Neural progenitor cell (in vitro differentiated cells): ENCODE results near the gene CCDC6. TPM values are rescaled to one million over a fixed set of nuclear protein-coding genes. Genes with fewer than 3 reads are reported as not detected.

Experiments used
- DNase-seq: peaks from one replicate; pipeline ENCODE4 v3.0.0-alpha.2; 2016; ENCODE audit warnings: low spot score
- H2AFZ ChIP-seq: fragments of 200-600 bp; sonication (generic); replicated peaks from 2 replicates; pipeline ENCODE4 v1.6.1; 2016; ENCODE audit warnings: antibody characterized with exemption
- H3F3A ChIP-seq: fragments of 200-600 bp; sonication (generic); 2 replicates; pipeline ENCODE4 v1.6.1; 2016; ENCODE audit warnings: antibody characterized with exemption, low read depth
- H3K27ac ChIP-seq: fragments of 200-600 bp; sonication (generic); 2 replicates; pipeline ENCODE4 v1.5.1; 2016; ENCODE audit warnings: mild to moderate bottlenecking
- H3K27me3 ChIP-seq: fragments of 200-600 bp; sonication (generic); 2 replicates; pipeline ENCODE4 v1.6.1; 2016; ENCODE audit warnings: mild to moderate bottlenecking, moderate library complexity
- H3K36me3 ChIP-seq: fragments of 200-600 bp; sonication (generic); 2 replicates; pipeline ENCODE4 v1.5.1; 2016
- H3K4me1 ChIP-seq: fragments of 200-600 bp; sonication (generic); 2 replicates; pipeline ENCODE4 v1.6.1; 2016; ENCODE audit warnings: mixed run types
- H3K4me2 ChIP-seq: fragments of 200-600 bp; sonication (generic); 2 replicates; pipeline ENCODE4 v1.6.1; 2016
- H3K4me3 ChIP-seq: fragments of 200-600 bp; sonication (generic); 2 replicates; pipeline ENCODE4 v1.5.1; 2016
- H3K79me2 ChIP-seq: fragments of 200-600 bp; sonication (generic); 2 replicates; pipeline ENCODE4 v1.6.1; 2016; ENCODE audit warnings: low read depth
- H3K9ac ChIP-seq: fragments of 200-600 bp; sonication (generic); 2 replicates; pipeline ENCODE4 v1.6.1; 2016
- H3K9me3 ChIP-seq: fragments of 200-600 bp; sonication (generic); 2 replicates; pipeline ENCODE4 v1.5.1; 2016; ENCODE audit warnings: low read depth
- H4K20me1 ChIP-seq: fragments of 200-600 bp; sonication (generic); 2 replicates; pipeline ENCODE4 v1.6.1; 2016; ENCODE audit warnings: low read depth
- H3K27ac Mint-ChIP-seq: 3 replicates; pipeline ENCODE4 v1.8.0; 2021; ENCODE audit warnings: mixed read lengths
- H3K27me3 Mint-ChIP-seq: 2 replicates; pipeline ENCODE4 v1.8.0; 2022; ENCODE audit warnings: low read depth, mild to moderate bottlenecking, inconsistent platforms, moderate library complexity, mixed read lengths; ENCODE audit not compliant: insufficient read depth
- H3K36me3 Mint-ChIP-seq: 3 replicates; pipeline ENCODE4 v1.8.0; 2021; ENCODE audit warnings: mixed read lengths
- H3K4me1 Mint-ChIP-seq: 3 replicates; pipeline ENCODE4 v1.8.0; 2021; ENCODE audit warnings: mixed read lengths
- H3K4me3 Mint-ChIP-seq: 3 replicates; pipeline ENCODE4 v1.8.0; 2021; ENCODE audit warnings: mild to moderate bottlenecking, moderate library complexity, mixed read lengths
- H3K9me3 Mint-ChIP-seq: 3 replicates; pipeline ENCODE4 v1.8.0; 2020; ENCODE audit warnings: mixed read lengths
- CTCF ChIP-seq: fragments of 200-600 bp; sonication (generic); IDR thresholded peaks from 2 replicates; pipeline ENCODE4 v1.5.1; 2017; ENCODE audit warnings: antibody characterized with exemption, mild to moderate bottlenecking
- EZH2 ChIP-seq: fragments of 200-600 bp; sonication (generic); IDR thresholded peaks from 2 replicates; pipeline ENCODE4 v1.6.1; 2017; ENCODE audit warnings: antibody characterized with exemption, mild to moderate bottlenecking, moderate library complexity
- EZH2phosphoT487 ChIP-seq: fragments of 200-600 bp; sonication (generic); IDR thresholded peaks from 2 replicates; pipeline ENCODE4 v1.6.1; 2017; ENCODE audit warnings: antibody characterized with exemption
- total RNA-seq: library from RNA; depleted of rRNA; stranded (reverse); fragments of >200 nt; gene quantifications from 2 replicates; pipeline ENCODE4 v1.2.3, GENCODE V29; 2015; ENCODE audit warnings: low replicate concordance

Gene CCDC6
- total RNA-seq, 1 donor from 2014 or later: 29.4 TPM

DNA sequence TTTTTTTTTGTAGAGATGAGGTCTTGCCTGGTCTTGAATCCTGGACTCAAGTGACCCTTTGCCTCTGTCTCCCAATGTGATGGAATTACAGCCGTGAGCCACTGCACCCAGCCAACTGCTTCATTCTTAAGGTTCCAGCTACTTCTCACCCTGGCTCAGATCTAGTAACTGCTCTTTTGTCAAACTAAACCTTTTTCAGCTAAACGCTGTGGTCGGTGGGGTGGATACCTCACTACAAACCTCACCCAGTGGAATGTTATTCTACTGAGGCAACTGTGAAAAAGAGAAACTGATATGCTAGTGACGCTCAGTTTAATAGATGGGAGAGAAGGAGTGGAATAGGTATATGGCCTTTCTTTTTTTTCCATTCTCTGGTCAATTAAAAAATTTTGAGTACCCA is 151.4 kb downstream of the CCDC6 start:
- no peak overlapping the region for H3K4me2 ChIP-seq
- TF ChIP-seq CTCF: no peak
- TF ChIP-seq EZH2phosphoT487: no peak
- no peak for TF ChIP-seq EZH2
- H3K27me3 Mint-ChIP-seq: peaks cover 5% of the 10 kb centered on the region

GRCh38 chr10:59753267-59753666 is 153.1 kb downstream of the CCDC6 start, which contains the start of gene MRLN:
TSS of gene MRLN (minus strand) at chr10:59753455.
- H3F3A ChIP-seq: no peaks in the 10 kb centered on the region
- TF ChIP-seq EZH2phosphoT487 (no peak), CTCF (no peak), EZH2 (no peak)

More for the DNA sequence above, 151.4 kb downstream of the CCDC6 start:
- Histone ChIP-seq H3K36me3 (no peaks in the 10 kb centered on the region), H3K27ac (no peak overlapping the region), H3K9me3 (no peaks in the 10 kb centered on the region), H3K4me3 (no peak overlapping the region), H4K20me1 (no peaks in the 10 kb centered on the region), H3K27me3 (no peaks in the 10 kb centered on the region), H3K4me1 (no peaks in the 10 kb centered on the region), H3K9ac (no peak overlapping the region), H3K79me2 (no peaks in the 10 kb centered on the region), H3F3A (no peaks in the 10 kb centered on the region), H2AFZ (no peak overlapping the region)
- Mint-ChIP-seq H3K9me3 (no peaks in the 10 kb centered on the region), H3K4me1 (peaks cover 4% of the 10 kb centered on the region), H3K4me3 (no peak overlapping the region), H3K27ac (no peak overlapping the region), H3K36me3 (no peaks in the 10 kb centered on the region)
- DNase-seq: no peak

DNA sequence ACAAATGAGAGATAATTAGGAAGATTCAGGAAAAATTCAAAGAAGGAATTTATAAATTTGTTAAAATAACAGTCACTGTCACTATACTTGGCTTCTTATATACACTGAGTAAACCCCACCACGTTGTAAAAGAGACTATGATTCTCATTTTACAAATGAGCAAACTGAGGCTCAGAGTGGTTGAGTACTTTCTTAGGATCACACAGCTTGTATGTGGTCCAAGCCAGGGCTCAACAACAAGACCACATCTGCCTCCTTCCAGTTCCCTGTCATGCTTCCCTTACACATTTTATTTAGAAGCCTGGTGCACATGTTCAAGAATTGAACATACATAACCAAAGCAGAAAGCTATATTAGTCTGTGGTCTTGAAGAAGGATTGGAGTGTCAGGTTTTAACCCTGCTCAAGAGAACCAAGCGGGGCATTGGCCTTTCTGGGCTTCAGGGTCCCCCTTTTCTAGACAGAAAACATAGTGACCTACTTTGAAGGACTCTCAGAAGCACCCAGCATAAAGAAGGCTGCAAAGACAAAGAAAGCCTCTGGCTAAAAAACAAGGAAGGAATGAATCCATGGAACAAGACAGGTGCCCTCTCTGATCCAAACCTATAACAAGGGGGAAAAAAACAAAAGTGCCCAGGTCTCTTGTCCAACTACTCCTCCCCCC is 153.9 kb downstream of the CCDC6 start:
- no peak overlapping the region for H3K27ac ChIP-seq
- H3K79me2 ChIP-seq: no peaks in the 10 kb centered on the region
- H3K4me3 ChIP-seq: no peak overlapping the region
- H3K9ac ChIP-seq: no peak overlapping the region
- Mint-ChIP-seq H3K27ac (no peak overlapping the region), H3K27me3 (peaks cover 5% of the 10 kb centered on the region), H3K4me3 (no peak overlapping the region), H3K4me1 (peaks cover 9% of the 10 kb centered on the region), H3K9me3 (no peaks in the 10 kb centered on the region), H3K36me3 (no peaks in the 10 kb centered on the region)
- TF ChIP-seq CTCF: no peak
- TF ChIP-seq EZH2phosphoT487: no peak
- no peak for TF ChIP-seq EZH2
- H4K20me1 ChIP-seq: no peaks in the 10 kb centered on the region
- H2AFZ ChIP-seq: no peak overlapping the region
- DNase-seq: no peak
- no peaks in the 10 kb centered on the region for H3K9me3 ChIP-seq
- H3K36me3 ChIP-seq: no peaks in the 10 kb centered on the region
- no peaks in the 10 kb centered on the region for H3K4me1 ChIP-seq
- no peaks in the 10 kb centered on the region for H3K27me3 ChIP-seq
- H3F3A ChIP-seq: no peaks in the 10 kb centered on the region
- H3K4me2 ChIP-seq: no peak overlapping the region

More at GRCh38 chr10:59753267-59753666, 153.1 kb downstream of the CCDC6 start, which contains the start of gene MRLN:
- H3K4me3 Mint-ChIP-seq: no peak within 1 kb of the TSS
- H3K27me3 ChIP-seq: no peaks in the 10 kb centered on the region
- no peaks in the 10 kb centered on the region for H3K79me2 ChIP-seq
- H3K4me1 Mint-ChIP-seq: peaks cover 9% of the 10 kb centered on the region
- no peak within 1 kb of the TSS for H3K4me2 ChIP-seq
- no peaks in the 10 kb centered on the region for H3K36me3 ChIP-seq
- no peaks in the 10 kb centered on the region for H3K9me3 Mint-ChIP-seq
- H3K9ac ChIP-seq: no peak within 1 kb of the TSS
- H3K4me3 ChIP-seq: no peak within 1 kb of the TSS
- H3K27ac Mint-ChIP-seq: no peak within 1 kb of the TSS
- H3K4me1 ChIP-seq: no peaks in the 10 kb centered on the region
- H4K20me1 ChIP-seq: no peaks in the 10 kb centered on the region
- no peaks in the 10 kb centered on the region for H3K36me3 Mint-ChIP-seq
- no peak within 1 kb of the TSS for H3K27ac ChIP-seq
- H3K9me3 ChIP-seq: no peaks in the 10 kb centered on the region
- H2AFZ ChIP-seq: no peak within 1 kb of the TSS
- no peak for DNase-seq
- H3K27me3 Mint-ChIP-seq: peaks cover 5% of the 10 kb centered on the region
